ENCODE data around the gene KCTD13.

Gene KCTD13

GRCh38 chr16:29857133-29857760, 68.8 kb downstream of the KCTD13 start:
- Histone ChIP-seq H3K9me3 (ENCODE audit: control insufficient read depth in 2 of 2, low read length in 2 of 2) (no peaks in the 10 kb centered on the region), H3K27ac (ENCODE audit: low read depth in 2 of 2, low read length in 2 of 2) (no peak overlapping the region), H3K4me1 (ENCODE audit: control insufficient read depth in 2 of 2, insufficient read depth in 2 of 2, low read length in 2 of 2) (peaks cover 7 to 11% of the 10 kb centered on the region in 2 donors), H3K27me3 (ENCODE audit: control insufficient read depth in 2 of 2, insufficient read depth in 2 of 2, low read length in 2 of 2) (no peaks in the 10 kb centered on the region), H3K4me3 (ENCODE audit: low read length in 2 of 2) (no peak overlapping the region), H3K36me3 (ENCODE audit: control insufficient read depth in 2 of 2, insufficient read depth in 2 of 2, low read length in 2 of 2) (peaks cover 21 to 31% of the 10 kb centered on the region in 2 donors), H3K9ac (ENCODE audit: low read depth in 1 of 2, low read length in 2 of 2) (no peak overlapping the region)
